GM18499 (cell line): ENCODE results near the gene LNP1.
"Not testable (repeated sequence)": the region's sequence is repeated elsewhere in the genome, so short reads cannot be mapped to it uniquely, and the experiment has no call there.

Source experiments
- ATAC-seq: cut with Tn5 transposase; IDR thresholded peaks from one replicate; pipeline ENCODE4 v1.9.1; 2021; ENCODE audit warnings: moderate number of reproducible peaks; ENCODE audit not compliant: insufficient read depth, unreplicated experiment

Gene LNP1, protein sequence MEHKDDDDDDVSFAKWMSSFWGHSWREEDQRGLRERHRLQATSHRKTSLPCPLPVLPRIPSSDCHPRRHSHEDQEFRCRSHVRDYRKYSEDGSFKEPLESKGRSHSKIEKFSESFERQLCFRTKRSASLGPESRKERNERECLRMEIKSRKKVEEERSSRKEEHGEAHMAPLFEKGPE

DNA sequence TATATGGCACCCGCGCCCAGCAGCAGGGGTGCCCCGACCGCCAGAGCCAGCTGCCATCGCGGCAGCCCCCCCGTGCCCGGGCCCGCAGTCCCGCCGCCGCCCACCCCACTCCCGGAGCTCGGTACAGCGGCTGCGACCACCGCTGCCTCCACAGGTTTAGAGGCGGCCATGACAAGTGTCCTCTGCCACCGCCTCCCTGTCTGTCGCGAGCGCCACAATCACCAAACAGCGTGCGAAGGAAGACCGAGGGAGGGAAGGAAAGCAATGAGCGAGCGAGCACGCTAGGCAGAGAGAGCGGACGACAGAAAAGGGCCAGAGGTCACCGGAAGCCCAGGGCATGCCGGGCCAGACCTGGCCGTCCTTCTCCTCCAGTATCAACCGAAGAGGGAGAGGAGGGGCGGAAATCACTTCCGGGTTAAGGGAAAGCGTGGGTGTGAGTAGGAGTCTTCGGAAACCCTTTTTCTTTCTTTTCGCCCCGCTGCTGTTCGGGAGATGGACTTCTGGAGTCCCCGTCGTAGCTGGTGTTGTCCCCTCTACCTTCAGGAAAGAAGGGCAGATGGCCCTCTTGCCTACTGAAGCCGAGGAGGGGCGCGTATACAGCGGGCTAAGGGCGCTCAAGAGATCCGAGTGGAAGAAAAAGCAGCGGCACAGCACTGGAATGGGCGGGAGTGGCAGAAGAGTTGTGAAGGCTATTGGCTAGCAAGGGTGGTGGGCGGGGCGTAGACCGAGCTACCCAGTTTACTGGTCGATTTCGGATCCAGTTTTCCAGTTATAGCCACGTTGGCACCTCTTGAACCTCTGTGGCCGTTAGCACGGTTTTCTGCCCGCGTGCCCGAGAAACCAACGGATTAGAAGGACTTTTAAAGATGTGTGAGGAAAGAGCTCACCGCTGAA is at the start of gene LNP1, which contains the start of gene TOMM70:
Gene LNP1 (plus strand): TSS at position 760 of the 894 bp plus-strand sequence. CDS start 28,191 bp downstream, outside the sequence.
Gene TOMM70 (minus strand): TSS at position 310 of the 894 bp plus-strand sequence. CDS start 140 bp downstream, at position 170.
- ATAC-seq: peak; percentile 76

- not testable (repeated sequence) for ATAC-seq
Observed at GRCh38 chr3:100351770-100352169, 49.6 kb upstream of the LNP1 start.

DNA sequence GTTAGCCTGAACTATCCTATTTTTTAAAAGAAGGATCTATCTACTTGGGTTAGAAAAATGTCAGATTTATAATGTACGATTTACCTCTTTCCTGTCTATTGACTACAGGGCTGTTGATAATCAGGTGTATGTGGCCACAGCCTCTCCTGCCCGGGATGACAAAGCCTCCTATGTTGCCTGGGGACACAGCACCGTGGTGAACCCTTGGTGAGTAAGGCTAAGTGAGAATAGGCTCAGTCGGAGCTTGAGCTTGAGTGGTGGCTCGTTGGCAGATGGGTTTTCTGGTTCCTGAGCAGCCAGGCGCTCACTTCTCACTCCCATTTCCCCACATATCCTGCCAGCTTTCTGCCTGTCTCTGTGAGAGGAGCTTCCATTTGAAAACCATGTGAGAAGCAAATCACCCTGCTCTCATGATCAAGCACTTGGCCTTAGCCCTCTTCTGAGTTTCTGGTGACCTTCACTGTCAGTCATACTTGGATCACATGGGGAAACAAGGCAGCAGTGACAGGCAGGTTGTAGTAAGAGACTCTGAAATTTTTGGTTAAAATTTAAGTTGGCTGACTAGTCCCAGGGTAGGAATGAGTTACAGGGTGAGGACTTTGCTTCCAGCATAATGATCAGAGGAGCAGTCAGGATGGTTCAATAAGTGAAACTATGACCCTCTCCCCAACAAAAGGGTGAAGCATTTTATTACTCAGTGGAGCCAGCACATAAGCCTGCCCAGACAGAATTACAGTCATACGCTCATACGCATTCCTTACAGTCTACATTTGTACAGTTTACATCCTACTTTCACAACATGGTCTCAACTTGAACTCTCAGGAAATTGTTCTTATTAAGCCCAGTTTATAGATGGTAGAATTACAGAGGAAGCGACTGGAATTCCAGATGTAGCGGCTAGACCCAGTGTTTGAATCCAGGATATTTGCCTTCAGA is 48.8 kb upstream of the LNP1 start:
- no peak for ATAC-seq

DNA sequence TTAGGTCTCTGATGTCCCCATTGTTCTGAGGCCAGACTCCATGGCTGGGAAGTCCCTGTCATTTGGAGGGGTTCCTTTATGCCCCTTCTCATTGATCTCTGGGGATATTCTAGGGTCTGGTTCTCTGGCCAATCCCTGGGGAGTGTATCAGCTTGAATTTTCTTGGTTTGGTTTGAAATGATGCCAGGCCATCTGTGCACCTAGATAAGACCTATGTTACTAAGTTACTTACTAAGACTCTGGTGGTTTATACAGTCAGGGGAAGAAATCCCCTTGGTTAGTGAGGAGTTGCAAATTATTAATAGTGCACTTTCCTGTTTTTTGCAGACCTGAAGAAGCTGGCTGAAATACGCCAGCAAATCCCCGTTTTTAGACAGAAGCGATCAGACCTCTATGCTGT is 46.5 kb upstream of the LNP1 start:
- no peak for ATAC-seq

- ATAC-seq: no peak
Observed at GRCh38 chr3:100358413-100358812, 42.9 kb upstream of the LNP1 start.

GRCh38 chr3:100359035-100359434 is 42.3 kb upstream of the LNP1 start:
- no peak for ATAC-seq

DNA sequence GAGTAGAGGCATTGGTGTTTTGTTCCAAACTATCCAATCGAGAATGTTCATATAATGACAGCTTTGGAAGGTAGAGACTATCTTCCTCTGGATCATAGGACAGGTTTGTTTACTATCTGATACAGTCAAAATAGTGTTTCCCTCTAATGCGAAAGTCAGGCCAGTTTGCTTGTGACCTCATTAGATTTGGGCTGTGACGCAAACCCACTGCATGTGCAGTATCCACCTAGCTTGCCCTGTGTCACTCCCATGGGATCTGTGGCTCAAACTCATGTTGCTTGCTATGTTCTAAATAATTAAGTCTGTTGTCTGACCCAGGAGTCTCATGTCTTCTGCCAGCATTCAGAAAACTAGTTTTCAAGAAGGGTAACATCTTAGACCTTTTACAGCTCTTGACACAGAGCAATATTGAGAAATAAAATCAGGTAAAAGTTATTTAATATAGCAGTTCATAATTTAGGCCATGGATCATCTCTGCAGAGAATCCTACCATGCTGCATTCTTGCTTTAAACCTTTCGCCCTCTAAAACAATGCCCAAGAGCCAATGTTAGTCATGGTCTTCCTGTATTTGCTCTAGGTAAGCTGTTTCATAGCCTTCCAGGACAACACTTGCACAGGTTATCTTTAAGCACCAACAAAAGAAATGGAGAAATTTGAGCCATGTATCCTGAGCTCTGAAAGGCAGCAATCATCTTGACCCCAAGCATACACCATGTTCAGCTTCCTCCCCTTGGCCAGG is 40.4 kb upstream of the LNP1 start:
- ATAC-seq: no peak

- no peak for ATAC-seq
Observed at GRCh38 chr3:100361897-100362296, 39.4 kb upstream of the LNP1 start.

GRCh38 chr3:100364421-100364820 is 36.9 kb upstream of the LNP1 start:
- ATAC-seq: no peak

- ATAC-seq: no peak
Observed at GRCh38 chr3:100366424-100366823, 34.9 kb upstream of the LNP1 start.

GRCh38 chr3:100368441-100368840 is 32.9 kb upstream of the LNP1 start:
- no peak for ATAC-seq

- no peak for ATAC-seq
Observed at GRCh38 chr3:100370756-100371155, 30.6 kb upstream of the LNP1 start.

DNA sequence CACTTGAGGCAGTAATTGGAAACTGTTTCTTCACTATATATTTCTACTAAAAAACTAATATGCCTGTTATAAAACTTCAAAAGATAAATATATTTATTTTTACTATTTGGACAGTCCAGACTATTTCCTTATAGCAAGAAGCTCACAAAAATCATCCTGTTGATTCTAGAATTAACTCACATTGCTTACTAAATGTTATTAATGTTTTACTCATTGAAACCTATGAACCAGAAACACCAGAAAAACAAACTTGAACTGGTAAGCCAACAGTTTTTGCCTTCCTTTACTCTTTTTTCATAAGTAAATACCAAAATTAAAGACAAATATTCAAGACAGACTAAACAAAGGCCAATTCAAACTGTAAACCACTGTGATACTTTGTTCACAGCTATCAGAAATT is 26.8 kb upstream of the LNP1 start:
- ATAC-seq: no peak

GRCh38 chr3:100376301-100376700 is 25.0 kb upstream of the LNP1 start:
- ATAC-seq: no peak

DNA sequence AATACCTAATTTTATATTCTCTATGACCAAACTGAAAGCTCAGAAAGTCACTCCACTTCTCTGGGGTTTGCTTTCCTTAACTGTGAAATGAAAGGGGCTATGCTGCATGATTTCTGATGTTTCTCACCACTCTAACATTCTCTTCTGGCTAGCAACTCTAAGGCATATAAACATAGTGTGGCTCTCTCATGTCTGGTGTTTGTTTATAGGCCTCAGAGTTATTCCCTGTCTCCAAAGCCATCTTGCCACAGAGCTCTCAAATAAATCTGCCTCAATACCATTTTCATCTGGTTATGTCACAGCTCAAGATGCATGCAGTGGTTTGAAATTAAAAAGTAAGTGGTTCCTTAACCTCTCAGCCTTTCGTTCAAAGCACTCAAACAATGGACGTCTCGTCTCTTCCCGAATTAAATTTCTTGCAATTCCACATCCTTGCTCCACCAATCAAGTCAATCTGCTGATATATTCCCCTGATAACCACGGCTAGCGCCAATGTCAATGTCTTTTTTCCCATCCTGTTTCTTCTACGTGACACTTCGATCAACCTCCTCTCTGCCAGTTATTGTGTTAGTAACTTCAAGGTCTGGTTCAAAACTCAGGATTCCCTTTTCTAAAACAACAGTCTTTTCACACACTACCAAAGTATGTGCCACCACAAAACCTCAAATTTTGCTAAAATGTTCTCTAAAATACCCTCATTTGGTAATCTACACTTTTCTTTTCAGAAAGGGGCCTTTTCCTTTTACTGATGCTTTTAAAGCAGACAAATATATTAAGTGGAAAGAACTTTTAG is 16.4 kb upstream of the LNP1 start:
- ATAC-seq: no peak

GRCh38 chr3:100386437-100387074 is 14.8 kb upstream of the LNP1 start:
- no peak for ATAC-seq

- no peak for ATAC-seq
Observed at GRCh38 chr3:100389025-100389424, 12.3 kb upstream of the LNP1 start.

DNA sequence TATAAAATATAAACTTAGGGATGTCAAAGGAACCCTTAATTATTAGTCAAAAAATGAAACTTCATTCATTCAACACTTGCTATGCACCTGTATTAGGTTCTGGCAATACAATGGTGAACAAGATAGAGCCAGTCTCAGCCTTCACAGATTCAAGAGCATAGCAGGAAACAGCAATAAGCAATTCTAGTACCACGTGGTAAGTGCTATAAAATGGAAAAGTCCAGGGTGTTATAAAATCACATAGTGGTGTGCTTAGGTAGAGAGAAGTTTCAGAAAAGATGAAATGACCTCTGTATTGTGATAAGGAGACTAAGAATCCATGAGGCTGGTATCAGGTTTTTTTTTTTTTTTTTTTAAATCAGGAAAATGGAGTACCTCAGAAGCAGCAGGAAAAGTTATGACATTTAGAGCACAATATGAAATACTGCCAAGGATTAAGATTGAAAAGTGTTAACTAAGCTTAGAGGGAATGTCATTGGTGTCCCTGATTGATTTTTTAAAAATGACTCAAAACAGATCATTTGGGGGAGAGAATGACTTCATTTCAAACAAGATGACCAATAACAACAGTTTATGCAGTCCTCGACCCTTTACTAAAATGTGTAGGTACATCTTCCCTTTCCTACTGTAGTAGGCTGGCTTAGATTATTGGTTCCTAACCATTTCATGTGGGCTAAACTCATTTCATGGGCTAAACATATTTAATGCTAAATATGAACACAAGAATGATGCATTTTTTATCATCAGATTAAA is 5.5 kb upstream of the LNP1 start:
- ATAC-seq: no peak
